BLaER1 treated with 17β-estradiol and CSF1 and Interleukin-3, amounts not matched to agents 10 nM and 100 nM (cell line): ENCODE results near the gene BCL2L12.
"Not testable (repeated sequence)": the region's sequence is repeated elsewhere in the genome, so short reads cannot be mapped to it uniquely, and the experiment has no call there.

Source experiments
- H3K27ac ChIP-seq, 11 experiments: shearing (Covaris generic); formaldehyde crosslinking; 2 replicates each; pipeline ENCODE4 v1.8.1; 2022
- H3K27me3 ChIP-seq, 11 experiments: shearing (Covaris generic); formaldehyde crosslinking; 2 replicates each; pipeline ENCODE4 v1.8.1; 2022
- H3K36me3 ChIP-seq, 11 experiments: shearing (Covaris generic); formaldehyde crosslinking; 2 replicates each; pipeline ENCODE4 v1.8.1; 2022
- H3K4me1 ChIP-seq, 10 experiments: shearing (Covaris generic); formaldehyde crosslinking; 2 replicates each; pipeline ENCODE4 v1.8.1; 2022
- H3K4me2 ChIP-seq, 11 experiments: shearing (Covaris generic); formaldehyde crosslinking; 2 replicates each; pipeline ENCODE4 v1.8.1; 2022
- H3K4me3 ChIP-seq, 10 experiments: shearing (Covaris generic); formaldehyde crosslinking; 2 replicates each; pipeline ENCODE4 v1.8.1; 2022
- H3K9ac ChIP-seq, 11 experiments: shearing (Covaris generic); formaldehyde crosslinking; 2 replicates each; pipeline ENCODE4 v1.8.1; 2022
- H3K9me3 ChIP-seq, 11 experiments: shearing (Covaris generic); formaldehyde crosslinking; replicated peaks in 1 of 11; 2 replicates each; pipeline ENCODE4 v1.8.1; 2022
- H4K20me1 ChIP-seq, 11 experiments: shearing (Covaris generic); formaldehyde crosslinking; 2 replicates each; pipeline ENCODE4 v1.8.1; 2022
- Cebpa-rat ChIP-seq, 11 experiments: shearing (Covaris generic); IDR thresholded peaks; 2 replicates each; pipeline ENCODE4 v1.8.1; 2022

BCL2L12 gene

DNA sequence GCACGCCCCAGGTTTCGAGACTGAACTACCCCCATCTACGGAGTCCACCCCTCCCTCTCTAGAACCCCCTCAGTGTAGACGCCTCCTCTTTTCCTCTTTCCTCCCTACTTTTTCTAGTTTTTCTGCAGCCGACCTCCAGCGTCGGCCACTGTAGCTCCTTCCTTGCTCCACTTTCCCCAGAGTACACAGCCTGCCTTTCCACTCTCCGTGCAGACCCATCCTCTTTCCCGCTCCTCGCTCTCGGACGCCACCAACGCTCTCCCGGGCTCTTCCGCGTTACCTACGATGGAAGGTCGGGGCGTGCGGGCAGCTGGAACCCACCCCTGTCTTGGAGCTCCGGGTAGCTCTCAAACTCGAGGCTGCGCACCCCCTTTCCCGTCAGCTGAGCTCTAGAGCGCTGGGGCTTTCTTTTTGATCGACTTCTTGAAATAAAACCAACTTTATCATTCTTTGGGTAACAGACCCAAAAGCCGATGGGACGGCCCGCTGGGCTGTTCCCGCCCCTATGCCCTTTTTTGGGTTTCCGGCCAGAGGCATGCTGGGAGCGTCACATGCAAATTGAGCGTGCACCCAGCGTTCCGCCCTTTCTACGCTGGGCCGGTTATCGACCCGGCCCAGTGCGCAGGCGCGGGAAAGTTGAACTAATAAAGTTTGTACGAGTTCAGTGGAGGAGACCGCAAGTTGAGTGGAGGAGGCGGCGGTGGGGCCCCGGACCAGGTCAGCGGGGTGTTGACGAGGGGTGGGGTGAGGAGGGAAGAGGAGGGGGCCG lies at the start of gene BCL2L12, which contains the start of gene IRF3:
TSS of gene BCL2L12 (plus strand) at position 583 of the 769 bp plus-strand sequence. CDS start 760 bp downstream, outside the sequence.
TSS of gene IRF3 (minus strand) at position 507 of the 769 bp plus-strand sequence. CDS start 1,019 bp downstream, outside the sequence.
- Histone ChIP-seq H3K4me3 (peak within 1 kb of the TSS; percentile 78 to 99 (median 86)), H3K9ac (peak within 1 kb of the TSS; percentile 81 to 90 (median 87)), H3K27ac (peak within 1 kb of the TSS; percentile 68 to 83 (median 76)), H3K4me2 (peak within 1 kb of the TSS; percentile 90 to 99 (median 98)), H3K27me3 (no peaks in the 10 kb centered on the region), H3K9me3 (no peaks in the 10 kb centered on the region), H4K20me1 (peaks cover 14 to 68% (median 35%) of the 10 kb centered on the region in 11 experiments; a peak in 20 of 22 replicates), H3K4me1 (peaks cover 27 to 54% (median 31%) of the 10 kb centered on the region in 10 experiments), H3K36me3 (peaks cover 30 to 63% (median 57%) of the 10 kb centered on the region in 11 experiments)
- TF ChIP-seq Cebpa-rat (IDR thresholded peaks at IDR 0.05) = no peak

DNA sequence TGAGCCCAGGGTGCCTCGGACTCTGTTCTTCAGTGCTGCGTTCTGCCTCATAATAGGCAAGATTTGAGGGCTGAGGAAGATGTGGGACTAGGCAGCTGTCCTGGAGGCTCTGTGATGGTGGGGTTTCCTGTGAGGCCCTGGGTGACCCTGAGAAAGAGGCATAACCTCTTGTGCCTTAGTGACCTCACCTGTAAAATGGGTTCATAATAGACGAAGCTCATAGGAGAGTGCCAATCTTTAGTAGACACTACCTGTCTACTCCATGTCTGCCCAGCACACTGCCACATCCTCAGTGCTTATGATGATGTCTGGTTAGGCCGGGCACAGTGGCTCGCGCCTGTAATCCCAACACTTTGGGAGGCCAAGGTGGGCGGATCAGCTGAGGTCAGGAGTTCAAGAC lies 49.2 kb upstream of the BCL2L12 start:
- Histone ChIP-seq H3K27ac (no peak overlapping the region), H3K4me2 (no peak overlapping the region), H4K20me1 (peaks cover 25 to 74% (median 35%) of the 10 kb centered on the region in 11 experiments; a peak in 20 of 22 replicates), H3K9me3 (peaks cover 0 to 14% (median 8%) of the 10 kb centered on the region in 11 experiments; a peak in 11 of 22 replicates), H3K27me3 (no peaks in the 10 kb centered on the region), H3K36me3 (peaks cover 68 to 95% (median 89%) of the 10 kb centered on the region in 11 experiments), H3K4me3 (no peak overlapping the region), H3K9ac (no peak overlapping the region), H3K4me1 (peaks cover 0 to 38% (median 19%) of the 10 kb centered on the region in 10 experiments; a peak in 12 of 20 replicates)
- no peak for TF ChIP-seq Cebpa-rat (IDR thresholded peaks at IDR 0.05)

DNA sequence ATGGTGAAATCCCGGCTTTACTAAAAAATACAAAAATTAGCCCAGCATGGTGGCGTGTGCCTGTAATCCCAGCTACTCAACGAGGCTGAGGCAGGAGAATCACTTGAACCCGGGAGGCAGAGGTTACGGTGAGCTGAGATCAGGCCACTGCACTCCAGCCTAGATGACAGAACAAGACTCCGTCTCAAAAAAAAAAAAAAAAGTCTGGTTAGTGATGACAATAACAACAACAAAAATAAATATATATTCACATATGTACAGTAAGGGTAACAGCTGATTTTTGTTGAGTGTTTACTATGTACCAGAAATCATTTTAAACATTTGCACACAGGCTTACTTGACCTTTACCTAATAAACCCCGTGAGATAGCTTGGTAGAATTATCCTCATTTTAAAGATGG lies 48.8 kb upstream of the BCL2L12 start:
- Histone ChIP-seq H3K4me1 (peaks cover 0 to 33% (median 18%) of the 10 kb centered on the region in 10 experiments; a peak in 12 of 20 replicates), H3K27ac (no peak overlapping the region), H3K36me3 (peaks cover 72 to 98% (median 92%) of the 10 kb centered on the region in 11 experiments), H4K20me1 (peaks cover 25 to 78% (median 35%) of the 10 kb centered on the region in 11 experiments; a peak in 20 of 22 replicates), H3K9ac (no peak overlapping the region), H3K4me3 (no peak overlapping the region), H3K9me3 (peaks cover 0 to 14% (median 8%) of the 10 kb centered on the region in 11 experiments; a peak in 11 of 22 replicates), H3K27me3 (no peaks in the 10 kb centered on the region), H3K4me2 (no peak overlapping the region)
- TF ChIP-seq Cebpa-rat (IDR thresholded peaks at IDR 0.05) = no peak

- H3K27me3 ChIP-seq, H3K4me3 ChIP-seq, H3K9ac ChIP-seq, H3K4me2 ChIP-seq, H3K27ac ChIP-seq: not testable (repeated sequence)
- peaks cover 77 to 96% (median 91%) of the 10 kb centered on the region in 11 experiments for H3K36me3 ChIP-seq
- H4K20me1 ChIP-seq = peaks cover 17 to 75% (median 26%) of the 10 kb centered on the region in 11 experiments; a peak in 20 of 22 replicates
- peaks cover 0 to 24% (median 13%) of the 10 kb centered on the region in 10 experiments; a peak in 12 of 20 replicates for H3K4me1 ChIP-seq
- peaks cover 0 to 14% (median 8%) of the 10 kb centered on the region in 11 experiments; a peak in 11 of 22 replicates for H3K9me3 ChIP-seq
Measured at GRCh38 chr19:49617860-49618259, 47.9 kb upstream of the BCL2L12 start.

GRCh38 chr19:49624967-49625910 lies 40.5 kb upstream of the BCL2L12 start:
- Histone ChIP-seq H3K4me1 (no peaks in the 10 kb centered on the region), H3K36me3 (peaks cover 68 to 90% (median 81%) of the 10 kb centered on the region in 11 experiments), H4K20me1 (peaks cover 0 to 53% (median 6%) of the 10 kb centered on the region in 11 experiments; a peak in 5 of 22 replicates), H3K9me3 (no peaks in the 10 kb centered on the region), H3K27ac (no peak overlapping the region), H3K9ac (no peak overlapping the region), H3K4me2 (no peak overlapping the region), H3K4me3 (no peak overlapping the region), H3K27me3 (no peaks in the 10 kb centered on the region)
- no peak for TF ChIP-seq Cebpa-rat (IDR thresholded peaks at IDR 0.05)

DNA sequence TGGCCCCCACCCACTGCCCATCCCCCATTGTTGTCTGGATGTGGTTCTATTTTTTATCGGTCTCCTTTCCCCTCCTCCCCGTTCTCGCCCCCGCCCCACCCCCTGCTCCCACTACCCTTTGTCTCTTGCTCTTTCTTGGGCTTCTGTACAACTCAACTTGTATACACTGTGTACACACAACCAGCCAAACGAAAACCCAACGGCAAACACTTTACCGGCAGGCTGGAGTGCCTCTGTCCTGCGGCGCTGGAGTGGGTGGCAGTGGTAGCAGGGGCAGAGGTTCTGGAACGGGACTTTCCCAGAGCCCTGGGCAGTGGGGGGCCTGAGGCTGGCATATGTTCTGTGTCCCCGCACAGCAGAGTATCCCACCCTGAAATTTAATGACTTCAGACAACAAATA lies 39.5 kb upstream of the BCL2L12 start:
- Histone ChIP-seq H3K27ac (no peak overlapping the region), H3K27me3 (no peaks in the 10 kb centered on the region), H3K36me3 (peaks cover 63 to 89% (median 76%) of the 10 kb centered on the region in 11 experiments), H3K9me3 (no peaks in the 10 kb centered on the region), H3K4me3 (no peak overlapping the region), H3K4me1 (no peaks in the 10 kb centered on the region), H3K9ac (no peak overlapping the region), H3K4me2 (no peak overlapping the region), H4K20me1 (peaks cover 0 to 52% (median 6%) of the 10 kb centered on the region in 11 experiments; a peak in 5 of 22 replicates)
- no peak for TF ChIP-seq Cebpa-rat (IDR thresholded peaks at IDR 0.05)

DNA sequence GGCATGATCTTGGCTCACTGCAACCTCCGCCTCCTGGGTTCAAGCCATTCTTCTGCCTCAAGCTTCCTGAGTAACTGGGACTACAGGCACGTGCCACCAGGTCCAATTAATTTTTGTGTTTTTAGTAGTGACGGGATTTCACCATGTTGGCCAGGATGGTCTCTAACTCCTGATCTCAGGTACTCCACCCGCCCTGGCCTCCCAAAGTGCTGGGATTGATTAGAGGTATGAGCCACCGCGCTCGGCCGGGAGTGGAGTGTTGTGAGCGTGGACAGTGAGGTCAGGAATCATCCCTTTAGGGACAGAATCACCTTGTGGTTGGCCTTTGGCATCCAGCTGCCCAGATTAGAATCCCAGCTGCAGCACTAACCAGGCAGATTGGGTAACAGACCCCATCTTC lies 36.1 kb upstream of the BCL2L12 start:
- Histone ChIP-seq H3K27ac (no peak overlapping the region), H3K27me3 (no peaks in the 10 kb centered on the region), H3K9ac (no peak overlapping the region), H3K4me2 (no peak overlapping the region), H3K9me3 (no peaks in the 10 kb centered on the region), H3K4me3 (no peak overlapping the region), H3K4me1 (peaks cover 0 to 2% (median under 1%) of the 10 kb centered on the region in 10 experiments; a peak in 4 of 20 replicates), H3K36me3 (peaks cover 43 to 55% (median 48%) of the 10 kb centered on the region in 11 experiments), H4K20me1 (peaks cover 0 to 28% (median 2%) of the 10 kb centered on the region in 11 experiments; a peak in 4 of 22 replicates)
- no peak for TF ChIP-seq Cebpa-rat (IDR thresholded peaks at IDR 0.05)

DNA sequence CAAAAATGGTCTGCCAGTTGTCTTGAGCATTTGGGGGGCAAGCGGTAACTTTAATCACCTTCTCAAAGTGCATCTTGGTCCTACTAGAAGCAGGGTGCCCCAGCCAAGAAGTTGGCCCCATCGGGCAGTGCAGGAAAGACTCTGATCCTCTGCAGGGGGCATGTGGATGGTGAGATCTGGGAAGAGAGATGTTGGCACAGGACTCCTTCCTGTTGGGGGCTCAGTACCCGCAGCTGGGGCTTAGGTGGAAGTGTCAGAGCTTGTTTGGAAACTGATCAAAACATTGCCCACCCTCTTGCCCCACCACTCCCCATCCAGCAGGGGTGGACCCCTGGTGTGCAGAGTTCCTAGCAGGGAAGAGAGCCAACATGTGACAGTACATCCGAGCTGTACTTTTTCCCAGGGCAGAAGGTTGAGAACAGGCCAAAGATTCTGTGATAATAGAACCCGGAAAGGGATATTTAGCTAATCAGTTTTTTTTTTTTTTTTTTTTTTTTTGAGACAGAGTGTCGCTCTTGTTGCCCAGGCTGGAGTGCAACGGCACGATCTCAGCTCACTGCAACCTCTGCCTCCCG lies 34.6 kb upstream of the BCL2L12 start:
- Histone ChIP-seq H3K9me3 (no peaks in the 10 kb centered on the region), H3K4me2 (no peak overlapping the region), H3K27ac (no peak overlapping the region), H3K27me3 (no peaks in the 10 kb centered on the region), H4K20me1 (peaks cover 0 to 20% (median 0%) of the 10 kb centered on the region in 11 experiments; a peak in 1 of 22 replicates), H3K4me1 (peaks cover 3 to 16% (median 15%) of the 10 kb centered on the region in 10 experiments), H3K36me3 (peaks cover 38 to 58% (median 42%) of the 10 kb centered on the region in 11 experiments), H3K4me3 (no peak overlapping the region), H3K9ac (no peak overlapping the region; a peak in 1 of 22 replicates)
- TF ChIP-seq Cebpa-rat (IDR thresholded peaks at IDR 0.05) = no peak
